Measurements from ENCODE around the gene RHCE. TPM values are rescaled to one million over a fixed set of nuclear protein-coding genes. Genes with fewer than 3 reads are reported as not detected.
"Not testable (repeated sequence)": the region's sequence is repeated elsewhere in the genome, so short reads cannot be mapped to it uniquely, and the experiment has no call there.

Gene RHCE
- total RNA-seq, 2 experiments from 2014 or later: 0.63 TPM; not detected in 1

GRCh38 chr1:25341746-25342145, 78.9 kb downstream of the RHCE start:
- Histone ChIP-seq H3K9me3 (ENCODE audit: low read length) (no peaks in the 10 kb centered on the region), H3K4me3 (ENCODE audit: low read depth, low read length, poor library complexity, severe bottlenecking) (no peak overlapping the region), H3K79me2 (ENCODE audit: insufficient read depth, low read depth, low read length) (peaks cover 51% of the 10 kb centered on the region), H3K4me2 (ENCODE audit: low read length) (no peak overlapping the region), H3K36me3 (ENCODE audit: insufficient read depth, low read length) (peaks cover 41% of the 10 kb centered on the region), H4K20me1 (ENCODE audit: insufficient read depth, low read length) (peaks cover 6% of the 10 kb centered on the region), H3K27ac (ENCODE audit: low read depth, low read length, poor library complexity, severe bottlenecking) (no peak overlapping the region), H2AFZ (ENCODE audit: low read length) (no peak overlapping the region), H3K4me1 (ENCODE audit: insufficient read depth, low read length, poor library complexity, severe bottlenecking) (peaks cover 19% of the 10 kb centered on the region), H3K9me2 (ENCODE audit: insufficient read depth, low read length) (no peaks in the 10 kb centered on the region)
- BruUV-seq (replicated peaks): no TSS peak
- DNase-seq (ENCODE audit: low spot score): no peak
- TF ChIP-seq EZH2phosphoT487 (IDR thresholded peaks at IDR 0.05; ENCODE audit: borderline replicate concordance, low read depth, low read length) (no peak), CTCF (conservative IDR thresholded peaks at IDR 0.05; ENCODE audit: low read length) (no peak)
- ChIA-PET CTCF (ENCODE audit: unreplicated experiment) (no interaction called here), POLR2A (interaction anchor here (0.6 kb wide), 1 partner anchor 59 kb away, joined by 3 read pairs; no protein-coding TSS in a partner anchor)
- intact Hi-C loops (cut with micrococcal nuclease; ENCODE audit: unreplicated experiment): no loop called here

- TF ChIP-seq EZH2phosphoT487 (IDR thresholded peaks at IDR 0.05; ENCODE audit: borderline replicate concordance, low read depth, low read length): no peak
- no peak for TF ChIP-seq CTCF (conservative IDR thresholded peaks at IDR 0.05; ENCODE audit: low read length)
- POLR2A ChIA-PET: interaction anchor here (1.1 kb wide), 1 partner anchor 9 kb away, joined by 4 read pairs; no protein-coding TSS in a partner anchor
- CTCF ChIA-PET (ENCODE audit: unreplicated experiment): no interaction called here
- Histone ChIP-seq H3K4me3 (ENCODE audit: low read depth, low read length, poor library complexity, severe bottlenecking) (peak overlapping the region; percentile 93), H4K20me1 (ENCODE audit: insufficient read depth, low read length) (peaks cover 6% of the 10 kb centered on the region), H3K36me3 (ENCODE audit: insufficient read depth, low read length) (peaks cover 22% of the 10 kb centered on the region), H3K9me3 (ENCODE audit: low read length) (no peaks in the 10 kb centered on the region), H3K9me2 (ENCODE audit: insufficient read depth, low read length) (no peaks in the 10 kb centered on the region), H3K4me1 (ENCODE audit: insufficient read depth, low read length, poor library complexity, severe bottlenecking) (peaks cover 19% of the 10 kb centered on the region), H2AFZ (ENCODE audit: low read length) (peak overlapping the region; percentile 77; the same call in 1 of the 2 replicates), H3K79me2 (ENCODE audit: insufficient read depth, low read depth, low read length) (peaks cover 55% of the 10 kb centered on the region), H3K27ac (ENCODE audit: low read depth, low read length, poor library complexity, severe bottlenecking) (peak overlapping the region; percentile 86), H3K4me2 (ENCODE audit: low read length) (peak overlapping the region; percentile 99)
- DNase-seq (ENCODE audit: low spot score): peak; percentile 22
- TSS peak; percentile 64 for BruUV-seq (replicated peaks)
- intact Hi-C loops (cut with micrococcal nuclease; ENCODE audit: unreplicated experiment): loop anchor here (5.0 kb wide), 1 partner anchor 92 kb away; the partner anchor contains the start of gene RSRP1
Observed at GRCh38 chr1:25338986-25339385, 81.6 kb downstream of the RHCE start.

GRCh38 chr1:25338188-25338981, 82.2 kb downstream of the RHCE start, which contains the start of gene TMEM50A:
Gene TMEM50A, plus strand, starts transcription at chr1:25338334. Its CDS starts 2,153 bp downstream, at chr1:25340487.
- peak within 1 kb of the TSS; percentile 93 for H3K4me3 ChIP-seq (ENCODE audit: low read depth, low read length, poor library complexity, severe bottlenecking)
- H3K9me2 ChIP-seq (ENCODE audit: insufficient read depth, low read length): no peaks in the 10 kb centered on the region
- H2AFZ ChIP-seq (ENCODE audit: low read length): peak within 1 kb of the TSS; percentile 77
- peaks cover 19% of the 10 kb centered on the region for H3K4me1 ChIP-seq (ENCODE audit: insufficient read depth, low read length, poor library complexity, severe bottlenecking)
- peaks cover 16% of the 10 kb centered on the region for H3K36me3 ChIP-seq (ENCODE audit: insufficient read depth, low read length)
- ChIA-PET CTCF (ENCODE audit: unreplicated experiment) (no interaction called here), POLR2A (no interaction called here)
- no peaks in the 10 kb centered on the region for H3K9me3 ChIP-seq (ENCODE audit: low read length)
- peak within 1 kb of the TSS; percentile 86 for H3K27ac ChIP-seq (ENCODE audit: low read depth, low read length, poor library complexity, severe bottlenecking)
- intact Hi-C loops (cut with micrococcal nuclease; ENCODE audit: unreplicated experiment): loop anchor here (5.0 kb wide), 1 partner anchor 91 kb away; the partner anchor contains the start of gene RSRP1
- no TSS peak for BruUV-seq (replicated peaks)
- peaks cover 6% of the 10 kb centered on the region for H4K20me1 ChIP-seq (ENCODE audit: insufficient read depth, low read length)
- TF ChIP-seq CTCF (conservative IDR thresholded peaks at IDR 0.05; ENCODE audit: low read length): no peak
- no peak for TF ChIP-seq EZH2phosphoT487 (IDR thresholded peaks at IDR 0.05; ENCODE audit: borderline replicate concordance, low read depth, low read length)
- DNase-seq (ENCODE audit: low spot score): peak; percentile 87
- peaks cover 53% of the 10 kb centered on the region for H3K79me2 ChIP-seq (ENCODE audit: insufficient read depth, low read depth, low read length)
- peak within 1 kb of the TSS; percentile 99 for H3K4me2 ChIP-seq (ENCODE audit: low read length)

GRCh38 chr1:25337483-25338187, 83.0 kb downstream of the RHCE start:
- peak overlapping the region; percentile 93 for H3K4me3 ChIP-seq (ENCODE audit: low read depth, low read length, poor library complexity, severe bottlenecking)
- intact Hi-C loops (cut with micrococcal nuclease; ENCODE audit: unreplicated experiment): loop anchor here (5.0 kb wide), 1 partner anchor 90 kb away; the partner anchor contains the start of gene RSRP1
- H3K9me2 ChIP-seq (ENCODE audit: insufficient read depth, low read length); H3K36me3 ChIP-seq (ENCODE audit: insufficient read depth, low read length); POLR2A ChIA-PET; CTCF ChIA-PET (ENCODE audit: unreplicated experiment); DNase-seq (ENCODE audit: low spot score); H3K9me3 ChIP-seq (ENCODE audit: low read length); H4K20me1 ChIP-seq (ENCODE audit: insufficient read depth, low read length); BruUV-seq (replicated peaks): not testable (repeated sequence)
- H3K4me1 ChIP-seq (ENCODE audit: insufficient read depth, low read length, poor library complexity, severe bottlenecking): peaks cover 19% of the 10 kb centered on the region
- peak overlapping the region; percentile 30 for H3K4me2 ChIP-seq (ENCODE audit: low read length)
- H3K27ac ChIP-seq (ENCODE audit: low read depth, low read length, poor library complexity, severe bottlenecking): peak overlapping the region; percentile 86
- H2AFZ ChIP-seq (ENCODE audit: low read length): peak overlapping the region; percentile 77; the same call in 1 of the 2 replicates
- peaks cover 45% of the 10 kb centered on the region for H3K79me2 ChIP-seq (ENCODE audit: insufficient read depth, low read depth, low read length)
